HEK293T (cell line): Measurements from ENCODE around the gene CRAMP1.

Experiments
- CTCF ChIA-PET: fragments of 350-600 bp; formaldehyde crosslinking; extraction: SDS; loops from one replicate; lab custom pipeline; 2021; ENCODE audit warnings: antibody characterized with exemption, inconsistent platforms; lab: Yijun Ruan, JAX
- POLR2A ChIA-PET: fragments of 350-600 bp; formaldehyde crosslinking; extraction: SDS; loops from one replicate; lab custom pipeline; 2020; ENCODE audit warnings: antibody characterized with exemption, inconsistent platforms; lab: Yijun Ruan, JAX
- DNase-seq: peaks from one replicate; pipeline ENCODE4 v3.0.0; 2012; ENCODE audit warnings: mixed read lengths; ENCODE audit errors: extremely low spot score
- ARNT ChIP-seq: fragments of 450-650 bp; IDR thresholded peaks from 2 replicates; pipeline ENCODE4 v1.6.1; 2017; ENCODE audit warnings: mild to moderate bottlenecking
- BHLHE40 ChIP-seq: fragments of 450-650 bp; IDR thresholded peaks from 2 replicates; pipeline ENCODE4 v1.6.1; 2016; ENCODE audit warnings: mild to moderate bottlenecking, moderate library complexity, borderline replicate concordance
- CTBP1 ChIP-seq: fragments of 450-650 bp; IDR thresholded peaks from 2 replicates; pipeline ENCODE4 v1.6.1; 2016; ENCODE audit warnings: borderline replicate concordance
- ELF4 ChIP-seq: fragments of 450-650 bp; IDR thresholded peaks from 2 replicates; pipeline ENCODE4 v1.6.1; 2017; ENCODE audit warnings: antibody characterized with exemption
- FOXA1 ChIP-seq: fragments of 450-650 bp; IDR thresholded peaks from 2 replicates; pipeline ENCODE4 v1.6.1; 2016; ENCODE audit warnings: mild to moderate bottlenecking
- FOXK2 ChIP-seq: fragments of 450-650 bp; IDR thresholded peaks from 2 replicates; pipeline ENCODE4 v1.6.1; 2016; ENCODE audit warnings: mild to moderate bottlenecking
- FOXM1 ChIP-seq: fragments of 450-650 bp; IDR thresholded peaks from 2 replicates; pipeline ENCODE4 v1.6.1; 2017; ENCODE audit warnings: mild to moderate bottlenecking, borderline replicate concordance
- HDGF ChIP-seq: fragments of 450-650 bp; IDR thresholded peaks from 2 replicates; pipeline ENCODE4 v1.6.1; 2017; ENCODE audit warnings: antibody characterized with exemption, borderline replicate concordance
- L3MBTL2 ChIP-seq: fragments of 450-650 bp; conservative IDR thresholded peaks from 2 replicates; pipeline ENCODE4 v1.6.1; 2016; ENCODE audit warnings: mild to moderate bottlenecking
- LEF1 ChIP-seq: fragments of 450-650 bp; IDR thresholded peaks from 2 replicates; pipeline ENCODE4 v1.6.1; 2017; ENCODE audit warnings: mild to moderate bottlenecking, borderline replicate concordance
- NFRKB ChIP-seq: fragments of 450-650 bp; IDR thresholded peaks from 2 replicates; pipeline ENCODE4 v1.6.1; 2016; ENCODE audit warnings: mild to moderate bottlenecking, moderate library complexity
- PKNOX1 ChIP-seq: fragments of 450-650 bp; IDR thresholded peaks from 2 replicates; pipeline ENCODE4 v1.6.1; 2016
- SP1 ChIP-seq: fragments of 450-650 bp; IDR thresholded peaks from 2 replicates; pipeline ENCODE4 v1.6.1; 2017
- SUZ12 ChIP-seq: fragments of 450-650 bp; IDR thresholded peaks from 2 replicates; pipeline ENCODE4 v1.6.1; 2016; ENCODE audit warnings: mild to moderate bottlenecking
- TARDBP ChIP-seq: fragments of 450-650 bp; IDR thresholded peaks from 2 replicates; pipeline ENCODE4 v1.6.1; 2016
- ZNF384 ChIP-seq: fragments of 450-650 bp; IDR thresholded peaks from 2 replicates; pipeline ENCODE4 v1.6.1; 2016

The CRAMP1 gene

GRCh38 chr16:1612320-1613111 lies at the start of gene CRAMP1:
CRAMP1 (plus strand) TSS chr16:1612360; CDS start chr16:1614640, 2,280 bp downstream.
- peak; percentile 32 for DNase-seq
- ChIA-PET CTCF (interaction anchor here (1.4 kb wide), 1 partner anchor 93 kb away, joined by 3 read pairs; the partner anchor contains the start of gene MAPK8IP3), POLR2A (interaction anchor here (0.6 to 2.6 kb wide), 8 partner anchors 8 to 170 kb away, joined by 3 to 15 read pairs (median 4); partner anchors contain the start of genes MAPK8IP3, NUBP2 and SPSB3)
- TF ChIP-seq SP1 (no peak), HDGF (no peak), ZNF384 (no peak), NFRKB (no peak), LEF1 (no peak), SUZ12 (no peak), PKNOX1 (no peak), CTBP1 (no peak), L3MBTL2 (no peak), FOXK2 (no peak)

- CTCF ChIA-PET: no interaction called here
- POLR2A ChIA-PET: interaction anchor here (0.7 kb wide), 1 partner anchor 10 kb away, joined by 3 read pairs; no protein-coding TSS in a partner anchor
- TF ChIP-seq TARDBP (no peak), L3MBTL2 (no peak), NFRKB (no peak), ARNT (no peak)
- no peak for DNase-seq
Measured at GRCh38 chr16:1563786-1564185, 48.4 kb upstream of the CRAMP1 start.

- POLR2A ChIA-PET: no interaction called here
- CTCF ChIA-PET: no interaction called here
- TF ChIP-seq FOXM1: no peak
- no peak for TF ChIP-seq L3MBTL2
- TF ChIP-seq HDGF: no peak
- no peak for TF ChIP-seq TARDBP
- TF ChIP-seq CTBP1: no peak
- TF ChIP-seq ARNT: no peak
- no peak for TF ChIP-seq FOXK2
- no peak for TF ChIP-seq ZNF384
- TF ChIP-seq SP1: no peak
- no peak for TF ChIP-seq PKNOX1
- TF ChIP-seq LEF1: no peak
- TF ChIP-seq BHLHE40: no peak
- no peak for DNase-seq
Measured at GRCh38 chr16:1564325-1564724, 47.8 kb upstream of the CRAMP1 start.

- ChIA-PET CTCF (no interaction called here), POLR2A (no interaction called here)
- TF ChIP-seq PKNOX1: no peak
- no peak for TF ChIP-seq HDGF
- TF ChIP-seq ARNT: no peak
- TF ChIP-seq FOXA1: no peak
- TF ChIP-seq LEF1: no peak
- no peak for TF ChIP-seq SUZ12
- DNase-seq: no peak
Measured at GRCh38 chr16:1565083-1565805, 46.9 kb upstream of the CRAMP1 start.

GRCh38 chr16:1567988-1568387 lies 44.2 kb upstream of the CRAMP1 start:
- DNase-seq: no peak
- TF ChIP-seq SUZ12: no peak
- no peak for TF ChIP-seq SP1
- TF ChIP-seq BHLHE40: no peak
- TF ChIP-seq ARNT: no peak
- TF ChIP-seq FOXA1: no peak
- no peak for TF ChIP-seq FOXM1
- no peak for TF ChIP-seq TARDBP
- ChIA-PET POLR2A (no interaction called here), CTCF (no interaction called here)

- ChIA-PET CTCF (no interaction called here), POLR2A (interaction anchor here (0.9 kb wide), 1 partner anchor 151 kb away, joined by 3 read pairs; the partner anchor contains the start of gene UQCC4)
- TF ChIP-seq BHLHE40 (no peak), L3MBTL2 (no peak), HDGF (no peak), FOXA1 (no peak), PKNOX1 (no peak), LEF1 (no peak), CTBP1 (no peak), ELF4 (no peak), SUZ12 (no peak), ARNT (no peak), FOXK2 (no peak), FOXM1 (no peak), ZNF384 (no peak), TARDBP (no peak), SP1 (no peak), NFRKB (no peak)
- DNase-seq: no peak
Measured at GRCh38 chr16:1571012-1571671, 41.0 kb upstream of the CRAMP1 start.
